CMK (cell line): Measurements from ENCODE around the gene SHOX.
"Not testable (repeated sequence)": the region's sequence is repeated elsewhere in the genome, so short reads cannot be mapped to it uniquely, and the experiment has no call there.

Experiments used
- DNase-seq: peaks from one replicate; pipeline ENCODE4 v3.0.0-alpha.2; 2010; ENCODE audit warnings: low read depth

Gene SHOX

GRCh38 chrX:630612-631496 is at the start of gene SHOX:
SHOX (plus strand) TSS chrX:630791; CDS start chrX:630898, 107 bp downstream.
- DNase-seq: no peak

- DNase-seq: no peak
Measured at GRCh38 chrX:581066-581465, 49.5 kb upstream of the SHOX start.

DNA sequence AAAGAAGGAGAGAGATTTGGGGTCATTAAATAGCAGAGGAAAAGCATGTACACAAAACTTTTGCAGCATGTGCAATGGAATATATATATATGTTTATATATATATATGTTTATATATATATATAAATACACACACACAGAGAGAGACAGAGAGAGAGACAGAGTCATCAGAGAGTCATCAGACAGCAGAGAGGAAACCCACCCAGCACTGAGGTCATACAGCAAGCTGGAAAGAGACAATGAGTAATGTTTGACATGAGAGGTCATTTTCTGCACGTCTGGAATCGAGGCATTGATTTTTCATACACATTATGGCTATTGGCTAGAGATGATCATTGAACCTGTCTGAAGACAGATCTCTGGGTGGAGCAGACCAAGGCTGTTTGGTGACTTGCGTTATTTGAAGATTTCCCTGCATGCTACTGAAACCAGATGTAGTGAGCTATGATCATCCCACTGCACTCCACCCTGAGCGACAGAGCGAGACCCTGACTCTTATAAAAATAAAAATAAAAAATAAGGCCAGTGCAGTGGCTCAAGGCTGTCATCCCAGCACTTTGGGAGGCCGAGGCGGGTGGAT is 48.8 kb upstream of the SHOX start:
- DNase-seq: no peak

GRCh38 chrX:584572-584971 is 46.0 kb upstream of the SHOX start:
- DNase-seq: no peak

GRCh38 chrX:585115-585808 is 45.3 kb upstream of the SHOX start:
- DNase-seq: no peak

GRCh38 chrX:586351-586750 is 44.2 kb upstream of the SHOX start:
- no peak for DNase-seq

GRCh38 chrX:589261-589660 is 41.3 kb upstream of the SHOX start:
- DNase-seq: not testable (repeated sequence)

DNA sequence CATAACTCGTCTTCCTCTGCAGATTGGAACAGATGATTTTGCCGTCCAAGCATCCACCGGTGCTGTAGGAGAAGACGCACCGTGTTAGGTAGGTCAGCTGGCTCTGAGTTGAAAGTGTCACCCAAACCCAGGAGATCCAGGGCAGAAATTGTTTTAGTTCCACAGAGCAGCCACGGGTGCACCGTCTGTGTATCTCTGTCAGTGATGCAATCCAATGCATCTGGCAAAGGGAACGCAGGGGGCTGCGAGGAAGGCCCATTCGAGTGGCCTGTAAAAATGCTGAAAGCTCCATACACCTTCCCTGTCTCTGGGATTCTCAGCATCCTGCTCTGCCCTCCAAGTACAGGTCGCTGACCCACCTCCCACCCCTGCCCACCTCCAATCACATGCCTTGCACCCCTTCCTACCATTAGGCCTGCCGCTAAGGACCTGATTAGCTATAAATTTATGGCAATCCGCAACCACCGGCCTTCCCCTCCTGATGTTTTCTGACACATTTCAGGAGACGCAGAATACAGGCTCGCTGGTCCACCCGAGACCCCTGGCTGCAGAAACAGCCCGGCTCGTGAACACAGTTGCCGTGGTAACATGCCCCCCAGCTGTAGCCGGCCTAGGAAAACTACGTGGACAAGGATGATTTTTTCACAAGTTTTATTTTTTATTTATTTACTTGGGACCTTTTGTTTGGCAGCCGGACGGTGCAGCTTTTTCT is 39.7 kb upstream of the SHOX start:
- DNase-seq: no peak

GRCh38 chrX:599837-600715 is 30.5 kb upstream of the SHOX start:
- no peak for DNase-seq

- DNase-seq: not testable (repeated sequence)
Measured at GRCh38 chrX:603029-603428, 27.6 kb upstream of the SHOX start.

GRCh38 chrX:604616-605015 is 26.0 kb upstream of the SHOX start:
- DNase-seq: not testable (repeated sequence)

DNA sequence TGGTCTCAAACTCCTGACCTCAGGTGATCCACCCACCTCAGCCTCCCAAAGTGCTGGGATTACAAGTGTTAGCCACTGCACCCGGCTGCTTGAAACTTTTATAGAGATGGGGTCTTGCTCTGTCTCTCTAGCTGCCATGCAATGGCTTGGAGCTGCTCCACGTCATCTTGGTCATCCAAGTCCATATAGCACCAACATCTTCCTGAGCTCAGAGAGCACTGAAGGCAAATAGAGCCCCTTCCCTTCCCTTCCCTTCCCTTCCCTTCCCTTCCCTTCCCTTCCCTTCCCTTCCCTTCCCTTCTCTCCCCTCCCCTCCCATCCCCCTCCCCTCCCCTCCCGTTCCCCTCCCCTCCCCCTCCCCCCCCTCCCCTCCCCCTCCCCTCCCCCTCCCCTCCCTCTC is 22.5 kb upstream of the SHOX start:
- not testable (repeated sequence) for DNase-seq

GRCh38 chrX:614136-614535 is 16.5 kb upstream of the SHOX start:
- no peak for DNase-seq

DNA sequence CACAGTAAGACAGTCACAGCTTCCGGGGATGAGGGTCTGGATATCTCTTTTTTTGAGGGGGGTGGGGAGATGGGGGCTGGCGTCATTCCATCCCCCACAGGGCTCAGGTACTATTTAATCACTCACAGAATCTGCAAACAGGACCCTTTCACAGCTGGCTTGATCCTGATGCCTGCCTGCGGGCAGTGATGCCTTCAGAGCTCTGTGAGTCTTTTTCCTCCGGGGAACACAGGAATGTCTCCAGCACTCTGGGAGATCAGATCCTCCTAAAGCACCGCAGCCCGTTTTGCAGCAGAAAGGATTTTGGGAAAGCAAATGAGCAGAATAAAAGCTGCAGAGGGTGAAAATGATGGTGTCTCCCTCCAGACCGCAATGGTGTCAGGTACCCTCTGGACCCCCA is 13.2 kb upstream of the SHOX start:
- no peak for DNase-seq

DNA sequence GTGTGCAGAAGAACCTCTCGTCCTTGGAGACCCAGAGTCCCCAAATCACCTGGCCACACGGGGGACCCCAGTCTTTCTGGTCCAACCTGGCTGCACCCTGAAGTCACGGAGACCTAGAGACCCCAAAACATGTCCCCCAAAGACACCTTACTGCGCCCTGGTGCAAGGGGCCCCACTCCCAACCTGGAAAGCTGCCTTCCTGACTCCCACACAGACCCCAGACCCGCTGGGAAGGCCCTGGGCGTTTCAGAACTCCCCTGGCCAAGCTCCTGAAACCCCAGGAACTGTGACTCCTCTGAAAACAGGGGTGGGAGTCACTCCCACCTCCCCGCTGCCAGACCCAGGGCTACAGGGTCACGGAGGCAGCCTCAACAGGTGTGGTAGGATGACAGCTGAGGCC is 12.7 kb upstream of the SHOX start:
- DNase-seq: no peak

- DNase-seq: not testable (repeated sequence)
Measured at GRCh38 chrX:618304-618703, 12.3 kb upstream of the SHOX start.

- no peak for DNase-seq
Measured at GRCh38 chrX:618761-619450, 11.7 kb upstream of the SHOX start.

GRCh38 chrX:619451-619811 is 11.2 kb upstream of the SHOX start:
- DNase-seq: no peak

DNA sequence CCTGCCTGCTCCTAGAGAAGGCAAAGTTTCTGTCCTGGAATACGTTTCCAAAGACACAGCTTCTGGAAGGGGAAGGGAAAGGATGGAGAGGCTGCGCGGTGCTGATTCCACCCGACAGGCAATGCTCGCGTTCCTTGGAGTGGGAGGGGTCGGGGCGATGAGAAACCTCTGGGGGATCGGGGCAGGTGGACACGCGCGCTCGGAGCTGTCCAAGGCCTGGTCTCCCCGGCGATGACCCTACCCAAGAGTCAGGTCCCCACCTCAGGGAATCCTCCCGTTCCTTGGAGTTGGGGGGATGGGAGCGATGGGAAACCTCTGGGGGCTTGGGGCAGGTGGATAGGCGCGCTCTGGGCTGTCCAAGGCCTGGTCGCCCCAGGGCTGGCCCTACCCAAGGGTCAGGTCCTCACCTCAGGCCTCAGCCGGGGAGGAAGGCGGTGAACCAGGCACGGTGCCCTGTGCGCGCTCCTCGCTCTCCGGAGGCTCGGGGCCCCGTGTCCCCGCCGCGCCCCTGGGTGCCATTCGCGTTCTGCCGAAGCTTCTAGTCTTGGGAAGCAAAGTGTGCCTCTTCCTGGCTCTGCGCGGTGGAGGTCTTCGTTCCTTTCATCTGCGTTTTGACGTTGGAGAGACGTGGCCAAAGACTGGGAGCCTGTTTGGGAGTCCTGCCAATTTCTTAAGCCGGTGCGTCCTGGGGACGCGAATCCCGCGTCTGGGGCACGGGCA is 10.6 kb upstream of the SHOX start:
- no peak for DNase-seq
